ENCODE measurements around the gene H3-3A. TPM values are rescaled to one million over a fixed set of nuclear protein-coding genes. Genes with fewer than 3 reads are reported as not detected.

The H3-3A gene
- total and polyA plus RNA-seq, 4 donors: 76.6 to 338 (median 189) TPM

- WGBS: 98% methylated on average over 1 of the region's 1 CpG
- no peak for DNase-seq (ENCODE audit: low spot score)
Observed at GRCh38 chr1:226060427-226060826, 2.1 kb upstream of the H3-3A start.

More at GRCh38 chr1:226060427-226060826, 2.1 kb upstream of the H3-3A start:
- H3K4me1 ChIP-seq (ENCODE audit: control insufficient read depth in 4 of 4, insufficient read depth in 4 of 4, low read length in 3 of 4): peaks cover 0 to 17% (median 16%) of the 10 kb centered on the region in 4 donors
- TF ChIP-seq HNF4A (conservative IDR thresholded peaks at IDR 0.05) (no peak), GABPA (IDR thresholded peaks at IDR 0.05 in 1 of 2, conservative IDR thresholded peaks at IDR 0.05 in 1 of 2) (no peak), ZBTB33 (IDR thresholded peaks at IDR 0.05) (no peak), FOXA2 (IDR thresholded peaks at IDR 0.05) (no peak), YY1 (IDR thresholded peaks at IDR 0.05) (no peak), CTCF (IDR thresholded peaks at IDR 0.05; ENCODE audit: low read depth, low read length, missing input control) (no peak), NR2F2 (IDR thresholded peaks at IDR 0.05) (no peak), SP1 (IDR thresholded peaks at IDR 0.05) (no peak), HNF4G (IDR thresholded peaks at IDR 0.05) (no peak), JUND (IDR thresholded peaks at IDR 0.05) (no peak), RXRA (IDR thresholded peaks at IDR 0.05) (no peak), TAF1 (conservative IDR thresholded peaks at IDR 0.05) (no peak), REST (IDR thresholded peaks at IDR 0.05) (no peak), FOXA1 (IDR thresholded peaks at IDR 0.05) (no peak), RAD21 (IDR thresholded peaks at IDR 0.05) (no peak), ATF3 (IDR thresholded peaks at IDR 0.05) (no peak), EGR1 (IDR thresholded peaks at IDR 0.05; ENCODE audit: low read depth in 2 of 2) (no peak)
- H3K27ac ChIP-seq (ENCODE audit: low read depth in 1 of 2, low read length in 2 of 2): no peak overlapping the region
- no peak overlapping the region for H3K4me3 ChIP-seq (ENCODE audit: low read depth in 1 of 3, low read length in 3 of 3)
- H3K27me3 ChIP-seq (ENCODE audit: control insufficient read depth in 4 of 4, insufficient read depth in 4 of 4, low read length in 3 of 4): no peaks in the 10 kb centered on the region
- no peaks in the 10 kb centered on the region for H3K9me3 ChIP-seq (ENCODE audit: control insufficient read depth in 4 of 4, low read length in 3 of 4)
- no peak overlapping the region for H3K9ac ChIP-seq (ENCODE audit: low read depth in 1 of 2, low read length in 2 of 2)
- peaks cover 0 to 10% (median 1%) of the 10 kb centered on the region in 4 donors for H3K36me3 ChIP-seq (ENCODE audit: control insufficient read depth in 4 of 4, insufficient read depth in 3 of 4, low read depth in 1 of 4, low read length in 3 of 4)

Measured in liver (tissue), 9 donors.